NCI-H2029 treated with DMSO at 0.1 percent for 48 hours (cell line): ENCODE data around the gene TMEM45B.
"Not testable (repeated sequence)": the region's sequence is repeated elsewhere in the genome, so short reads cannot be mapped to it uniquely, and the experiment has no call there.

Source experiments
- DNase-seq: peaks from one replicate; lab custom pipeline; 2025; lab: John Stamatoyannopoulos, UW

The TMEM45B gene

GRCh38 chr11:129808241-129808640 lies 7.4 kb upstream of the TMEM45B start:
- DNase-seq = not testable (repeated sequence)

- DNase-seq = no peak
These were observed 2.3 kb upstream of the TMEM45B start for GRCh38 chr11:129813231-129813791.

GRCh38 chr11:129814244-129815014 lies 1.2 kb upstream of the TMEM45B start:
- no peak for DNase-seq

GRCh38 chr11:129817534-129818051 lies 1.9 kb downstream of the TMEM45B start:
- DNase-seq = no peak

GRCh38 chr11:129818236-129818635 lies 2.6 kb downstream of the TMEM45B start:
- not testable (repeated sequence) for DNase-seq

- DNase-seq = no peak
These were observed 3.6 kb downstream of the TMEM45B start for GRCh38 chr11:129819237-129819636.

GRCh38 chr11:129820228-129820627 lies 4.6 kb downstream of the TMEM45B start:
- not testable (repeated sequence) for DNase-seq

- not testable (repeated sequence) for DNase-seq
These were observed 7.6 kb downstream of the TMEM45B start for GRCh38 chr11:129823281-129823680.

- not testable (repeated sequence) for DNase-seq
These were observed 8.2 kb downstream of the TMEM45B start for GRCh38 chr11:129823799-129824198.

- DNase-seq = no peak
These were observed 9.7 kb downstream of the TMEM45B start for GRCh38 chr11:129825380-129825779.

- peak; percentile 77 for DNase-seq
These were observed 12.7 kb downstream of the TMEM45B start for GRCh38 chr11:129828301-129828836.

GRCh38 chr11:129829497-129829896 lies 13.8 kb downstream of the TMEM45B start:
- DNase-seq = not testable (repeated sequence)

- DNase-seq = not testable (repeated sequence)
These were observed 15.6 kb downstream of the TMEM45B start for GRCh38 chr11:129831227-129831626.

- DNase-seq = not testable (repeated sequence)
These were observed 17.6 kb downstream of the TMEM45B start for GRCh38 chr11:129833260-129833659.

- DNase-seq = not testable (repeated sequence)
These were observed 20.8 kb downstream of the TMEM45B start for GRCh38 chr11:129836423-129836891.

GRCh38 chr11:129836979-129837378 lies 21.3 kb downstream of the TMEM45B start:
- DNase-seq = no peak

GRCh38 chr11:129840236-129840635 lies 24.6 kb downstream of the TMEM45B start:
- DNase-seq = no peak

- no peak for DNase-seq
These were observed 26.5 kb downstream of the TMEM45B start for GRCh38 chr11:129842138-129842537.

GRCh38 chr11:129846508-129847335 lies 31.1 kb downstream of the TMEM45B start:
- peak; percentile 57 for DNase-seq

- not testable (repeated sequence) for DNase-seq
These were observed 31.7 kb downstream of the TMEM45B start for GRCh38 chr11:129847361-129847760.

GRCh38 chr11:129849447-129850130 lies 33.9 kb downstream of the TMEM45B start:
- DNase-seq = no peak
